BE2C (cell line): Measurements from ENCODE around the gene RTL9.
"Not testable (repeated sequence)": the region's sequence is repeated elsewhere in the genome, so short reads cannot be mapped to it uniquely, and the experiment has no call there.

Source experiments
- DNase-seq: peaks from one replicate; pipeline ENCODE4 v3.0.0-alpha.2; 2020
- H3K27me3 ChIP-seq: fragments of 250-450 bp; sonication (Bioruptor Pico); 2 replicates; pipeline ENCODE4 v1.5.1; 2020; ENCODE audit warnings: mild to moderate bottlenecking
- H3K36me3 ChIP-seq: fragments of 250-450 bp; sonication (Bioruptor Pico); 2 replicates; pipeline ENCODE4 v1.5.1; 2020; ENCODE audit warnings: mild to moderate bottlenecking
- H3K4me1 ChIP-seq: fragments of 250-450 bp; sonication (Bioruptor Pico); 2 replicates; pipeline ENCODE4 v1.5.1; 2020
- H3K4me3 ChIP-seq: 2 replicates; pipeline ENCODE4 v1.5.1; 2011; ENCODE audit warnings: low read depth, low read length
- H3K9me3 ChIP-seq: fragments of 250-450 bp; sonication (Bioruptor Pico); 2 replicates; pipeline ENCODE4 v1.5.1; 2020
- CTCF ChIP-seq: IDR thresholded peaks from 2 replicates; pipeline ENCODE4 v1.5.1; 2012; ENCODE audit warnings: mild to moderate bottlenecking, low read depth, low read length

Gene RTL9

DNA sequence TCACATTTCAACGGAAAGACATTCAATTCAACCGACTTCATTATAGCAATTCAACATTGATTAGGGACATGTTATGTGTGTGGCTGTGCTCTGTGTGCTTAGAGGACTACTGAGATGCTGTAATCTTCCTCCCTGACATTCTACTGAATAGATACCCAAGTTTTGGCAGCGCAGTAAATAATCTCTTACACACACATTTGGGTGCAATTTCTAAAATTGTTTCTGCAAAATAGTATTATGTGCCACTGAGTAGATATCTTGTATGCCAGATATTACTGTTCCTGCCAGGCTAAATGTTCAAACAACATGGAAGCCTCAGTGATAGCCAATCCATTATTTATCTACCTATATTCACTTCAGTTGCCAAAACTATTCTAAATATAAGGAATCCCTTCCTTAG lies 41.3 kb downstream of the RTL9 start:
- no peak for DNase-seq
- no peaks in the 10 kb centered on the region for H3K9me3 ChIP-seq
- TF ChIP-seq CTCF, result no peak
- H3K27me3 ChIP-seq, result no peaks in the 10 kb centered on the region
- H3K4me1 ChIP-seq, result no peaks in the 10 kb centered on the region
- H3K36me3 ChIP-seq, result no peaks in the 10 kb centered on the region
- no peak overlapping the region for H3K4me3 ChIP-seq

GRCh38 chrX:110401135-110401534 lies 42.5 kb downstream of the RTL9 start:
- no peak overlapping the region for H3K4me3 ChIP-seq
- no peaks in the 10 kb centered on the region for H3K4me1 ChIP-seq
- H3K36me3 ChIP-seq, result no peaks in the 10 kb centered on the region
- no peak for DNase-seq
- no peaks in the 10 kb centered on the region for H3K27me3 ChIP-seq
- no peak for TF ChIP-seq CTCF
- no peaks in the 10 kb centered on the region for H3K9me3 ChIP-seq

DNA sequence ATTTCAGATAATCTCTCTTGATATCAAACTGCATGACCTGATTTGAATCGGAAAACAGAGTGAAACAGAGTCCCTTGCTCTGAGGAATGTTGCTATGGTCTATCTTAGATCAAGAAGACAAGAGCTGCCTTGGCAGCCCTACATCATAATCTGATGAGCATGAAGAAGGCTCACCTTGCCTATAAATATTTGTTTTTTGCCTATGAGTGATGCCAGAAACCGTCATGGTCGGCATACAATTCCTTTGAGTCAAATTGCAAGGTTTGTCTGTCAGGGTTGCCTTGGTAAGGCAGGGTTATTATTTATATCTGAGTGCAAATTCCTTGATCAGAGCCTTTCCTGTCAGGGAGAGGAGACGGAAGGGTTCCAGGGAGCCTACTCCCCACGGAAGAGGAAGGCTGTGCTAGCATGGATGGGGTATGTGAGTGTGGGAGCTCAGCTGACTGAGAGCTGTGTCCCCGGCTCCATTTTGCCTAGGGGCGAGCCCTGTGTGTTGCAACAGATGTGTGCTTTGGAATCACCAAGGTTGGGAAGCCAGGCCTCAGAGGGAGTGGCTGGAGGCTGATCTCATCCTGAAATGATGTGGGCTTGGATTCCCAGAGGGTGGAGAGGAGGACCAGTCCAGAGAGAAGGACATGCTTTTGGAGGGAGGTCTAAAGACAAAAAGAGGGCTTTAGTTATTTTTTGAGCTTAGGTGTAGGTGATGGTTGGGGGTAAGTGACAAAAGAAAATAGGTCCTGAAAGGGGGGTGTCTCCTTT lies 43.6 kb downstream of the RTL9 start:
- H3K27me3 ChIP-seq, result no peaks in the 10 kb centered on the region
- no peak for TF ChIP-seq CTCF
- no peak overlapping the region for H3K4me3 ChIP-seq
- DNase-seq, result peak; percentile 35
- no peaks in the 10 kb centered on the region for H3K9me3 ChIP-seq
- no peaks in the 10 kb centered on the region for H3K4me1 ChIP-seq
- no peaks in the 10 kb centered on the region for H3K36me3 ChIP-seq

DNA sequence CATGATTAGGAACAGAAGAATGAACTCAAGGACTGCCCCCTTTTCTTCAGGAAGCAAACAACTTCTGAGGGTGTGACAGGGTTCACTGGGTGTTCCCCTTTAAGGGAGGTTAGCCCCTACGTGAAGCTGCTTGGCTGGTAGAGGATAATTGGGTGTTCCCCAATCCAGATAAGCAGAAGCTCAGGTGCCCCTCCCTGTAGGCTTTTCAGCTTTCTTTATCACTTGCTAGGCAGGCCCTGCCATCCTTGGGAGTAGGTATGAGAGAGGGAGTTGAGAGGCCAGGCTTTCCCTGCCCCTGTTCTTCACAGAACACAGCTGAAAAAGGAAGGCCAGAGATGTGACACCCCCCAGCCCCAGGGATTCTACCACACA lies 44.2 kb downstream of the RTL9 start:
- H3K4me3 ChIP-seq, result no peak overlapping the region

DNA sequence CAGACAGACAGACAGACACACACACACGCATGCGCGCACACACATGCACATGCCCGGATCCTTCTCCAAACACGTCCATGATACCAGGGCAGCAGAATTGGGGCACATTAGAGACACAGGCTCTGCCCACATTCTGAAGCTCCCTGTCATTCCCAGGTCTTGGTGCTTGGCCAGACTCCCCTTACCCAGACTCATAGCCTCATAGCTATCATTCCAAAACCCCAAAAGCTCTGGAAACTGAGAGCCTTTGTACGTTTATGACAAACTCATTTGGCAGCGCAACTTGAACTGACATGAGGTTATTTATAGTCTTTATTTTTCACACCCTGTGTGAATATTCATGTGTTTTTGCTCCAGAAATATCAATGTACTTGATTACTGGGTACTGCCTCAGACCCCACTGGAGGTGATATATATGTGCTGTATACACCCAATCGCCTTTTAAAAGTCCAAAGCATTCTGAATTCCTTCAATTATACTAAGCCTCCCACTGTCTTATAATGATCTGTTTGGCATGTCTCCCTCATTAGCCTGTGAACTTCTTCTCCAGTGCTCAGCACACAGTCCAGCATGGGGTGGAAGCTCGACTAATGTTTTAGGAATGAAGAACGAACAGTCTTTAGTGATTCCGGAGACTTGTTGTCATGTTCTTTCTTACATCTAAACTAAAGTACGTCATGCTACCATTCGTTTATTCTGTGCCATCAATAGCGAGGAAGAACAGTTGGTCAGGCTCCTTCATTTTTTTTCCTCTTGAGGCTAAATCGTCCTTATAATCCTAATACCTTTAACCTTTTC lies 45.0 kb downstream of the RTL9 start:
- no peaks in the 10 kb centered on the region for H3K36me3 ChIP-seq
- no peaks in the 10 kb centered on the region for H3K9me3 ChIP-seq
- no peak for DNase-seq
- H3K4me3 ChIP-seq, result no peak overlapping the region
- H3K27me3 ChIP-seq, result no peaks in the 10 kb centered on the region
- H3K4me1 ChIP-seq, result no peaks in the 10 kb centered on the region
- TF ChIP-seq CTCF, result no peak

More for the DNA sequence above, 44.2 kb downstream of the RTL9 start:
- TF ChIP-seq CTCF, result no peak
- H3K36me3 ChIP-seq, result no peaks in the 10 kb centered on the region
- no peak for DNase-seq
- no peaks in the 10 kb centered on the region for H3K27me3 ChIP-seq
- H3K4me1 ChIP-seq, result no peaks in the 10 kb centered on the region
- H3K9me3 ChIP-seq, result no peaks in the 10 kb centered on the region

- no peaks in the 10 kb centered on the region for H3K4me1 ChIP-seq
- no peak overlapping the region for H3K4me3 ChIP-seq
- no peaks in the 10 kb centered on the region for H3K27me3 ChIP-seq
- no peaks in the 10 kb centered on the region for H3K9me3 ChIP-seq
- DNase-seq, result no peak
- TF ChIP-seq CTCF, result no peak
- no peaks in the 10 kb centered on the region for H3K36me3 ChIP-seq
These were observed 45.7 kb downstream of the RTL9 start for GRCh38 chrX:110404376-110404775.

GRCh38 chrX:110406250-110406649 lies 47.6 kb downstream of the RTL9 start:
- not testable (repeated sequence) for H3K27me3 ChIP-seq, H3K4me1 ChIP-seq

More at GRCh38 chrX:110406250-110406649, 47.6 kb downstream of the RTL9 start:
- H3K4me3 ChIP-seq, H3K36me3 ChIP-seq, H3K9me3 ChIP-seq, DNase-seq: not testable (repeated sequence)
